K562 (cell line): ENCODE measurements around the gene ITPR1. TPM values are rescaled to one million over a fixed set of nuclear protein-coding genes. Genes with fewer than 3 reads are reported as not detected.

Source experiments
- CHD1 ChIP-seq: fragments of 200-600 bp; sonication (generic); IDR thresholded peaks from one replicate; pipeline ENCODE4 v1.6.1; 2012; ENCODE audit warnings: mild to moderate bottlenecking, moderate library complexity, low read length, inconsistent platforms
- FIP1L1 ChIP-seq: fragments of 200-400 bp; formaldehyde crosslinking; IDR thresholded peaks from 2 replicates; pipeline ENCODE4 v1.6.1; 2018; ENCODE audit warnings: mild to moderate bottlenecking, low read depth, low read length; ENCODE audit not compliant: poor library complexity, severe bottlenecking
- HIVEP1 ChIP-seq: fragments of 250-450 bp; sonication (Bioruptor Pico); IDR thresholded peaks from 2 replicates; pipeline ENCODE4 v1.4.0; 2020; ENCODE audit warnings: mild to moderate bottlenecking
- NR1H2 ChIP-seq: sonication (generic); formaldehyde crosslinking; IDR thresholded peaks from 2 replicates; pipeline ENCODE4 v1.4.0; 2020; ENCODE audit warnings: mild to moderate bottlenecking, missing genetic modification reagents
- NR2C1 ChIP-seq, 2 experiments: fragments of 450-650 bp; IDR thresholded peaks; 2 replicates each; pipeline ENCODE4 v1.6.1; 2017; ENCODE audit warnings: mild to moderate bottlenecking in 2 of 2, antibody characterized with exemption in 1 of 2, inconsistent platforms in 1 of 2, missing compliant biosample characterization in 1 of 2, missing genetic modification characterization in 1 of 2
- RBM15 ChIP-seq: fragments of 200-400 bp; formaldehyde crosslinking; IDR thresholded peaks from 2 replicates; pipeline ENCODE4 v1.6.1; 2018; ENCODE audit warnings: mild to moderate bottlenecking, low read length, moderate library complexity; ENCODE audit not compliant: insufficient read depth
- RCOR1 ChIP-seq, 2 experiments: IDR thresholded peaks; 2 replicates each; pipeline ENCODE4 v1.6.1; 2012; ENCODE audit warnings: low read depth in 2 of 2, low read length in 2 of 2, borderline replicate concordance in 1 of 2, improper control_type of control experiment in 1 of 2
- RFX7 ChIP-seq: fragments of 250-450 bp; sonication (Bioruptor Pico); IDR thresholded peaks from 2 replicates; pipeline ENCODE4 v1.5.1; 2021; ENCODE audit warnings: mild to moderate bottlenecking
- RNF219 ChIP-seq: fragments of 250-450 bp; sonication (Bioruptor Pico); IDR thresholded peaks from 2 replicates; pipeline ENCODE4 v1.5.0; 2022; ENCODE audit warnings: mild to moderate bottlenecking
- ZNF146 ChIP-seq: IDR thresholded peaks from one replicate; pipeline ENCODE4 v1.6.1; 2018; ENCODE audit warnings: missing compliant biosample characterization; ENCODE audit not compliant: unreplicated experiment
- polyA plus RNA-seq, 8 experiments: library from polyadenylated mRNA; depleted of rRNA in 4 of 8; stranded (reverse) in 5 of 8; unstranded in 3 of 8; fragments of >200 nt; fragmentation: Nextera tagmentation in 2 of 8; fragmentation: Illumina TruSeq in 1 of 8; extraction: Ambion mirVana in 2 of 8; extraction: Trizol in 1 of 8; gene quantifications; 2 replicates each; pipeline versions ENCODE4 v1.2.1 to v1.2.3, GENCODE V29; 2011 to 2014; ENCODE audit warnings: inconsistent platforms in 1 of 8, missing spikeins in 1 of 8
- total RNA-seq, 7 experiments: library from RNA; depleted of rRNA in 6 of 7; stranded (reverse); fragments of >200 nt in 6 of 7; fragmentation: Illumina TruSeq in 2 of 7; extraction: Trizol in 2 of 7; gene quantifications; 2 replicates each; pipeline versions ENCODE4 v1.2.1 to v1.2.3, GENCODE V29; 2011 to 2021; ENCODE audit warnings: low replicate concordance in 1 of 7
- TF ChIP-seq, protein P1 (sequence below): fragments of 450-650 bp; formaldehyde crosslinking; IDR thresholded peaks from 2 replicates; pipeline ENCODE4 v1.4.0; 2020; ENCODE audit warnings: mild to moderate bottlenecking, moderate library complexity
- TF ChIP-seq, protein P2 (sequence below): sonication (generic); formaldehyde crosslinking; IDR thresholded peaks from 2 replicates; pipeline ENCODE4 v1.8.0; 2022; ENCODE audit warnings: missing genetic modification reagents, mild to moderate bottlenecking, borderline replicate concordance
- TF ChIP-seq, protein P3 (sequence below): fragments of 450-650 bp; IDR thresholded peaks from 2 replicates; pipeline ENCODE4 v1.6.1; 2016; ENCODE audit warnings: low read depth

The ITPR1 gene
- total and polyA plus RNA-seq, 9 of the 15 experiments (the other 6 are each of a cell fraction or from before 2014, with no cell fraction given) = 22.4 to 40.0 (median 27.4) TPM

DNA sequence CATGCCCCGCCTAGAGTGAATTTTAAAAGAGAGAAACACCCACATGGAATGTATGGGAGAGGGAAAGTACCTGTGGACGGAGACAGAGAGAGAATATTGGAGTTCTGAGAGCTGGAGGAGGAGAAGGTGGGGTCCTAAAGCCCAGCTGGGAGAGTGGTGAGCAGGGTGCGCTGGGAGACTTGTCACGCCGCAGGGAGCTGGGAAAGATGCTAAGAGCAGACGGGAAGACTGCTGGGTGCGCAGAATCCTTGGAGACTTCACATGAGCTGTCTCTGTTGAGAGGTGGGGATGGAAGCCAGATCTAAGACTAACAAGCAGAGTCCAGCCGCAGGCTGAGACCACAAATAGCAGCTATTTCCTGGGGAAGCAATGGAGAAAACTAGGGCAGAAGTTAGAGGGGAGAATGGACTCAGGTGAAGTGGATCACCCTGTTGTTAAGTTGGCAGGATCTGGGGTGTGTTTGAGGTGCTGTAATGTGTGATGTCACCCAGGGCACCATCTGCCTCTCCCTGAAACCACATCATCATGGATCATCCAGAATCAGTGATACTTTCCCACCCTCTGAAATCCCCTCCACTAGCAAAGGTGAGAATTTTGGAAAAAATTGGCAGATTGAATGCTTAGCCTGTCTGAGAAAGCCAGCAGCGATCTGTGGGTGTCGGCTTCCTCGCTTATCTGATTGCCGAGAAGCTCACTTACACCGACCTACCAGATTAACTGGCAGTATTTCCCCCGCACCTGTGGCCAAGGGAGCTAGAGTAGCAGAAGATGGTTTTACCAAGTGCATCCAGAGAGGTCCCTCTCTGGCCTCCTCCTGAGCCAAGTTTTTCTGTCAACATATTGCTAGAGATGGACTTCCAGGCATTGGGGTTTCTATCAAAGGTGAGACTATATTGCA is 311.3 kb downstream of the ITPR1 start (continued):
- TF ChIP-seq RCOR1 (IDR thresholded peaks at IDR 0.05; ENCODE audit: borderline replicate concordance in 1 of 2, low read depth in 2 of 2, low read length in 2 of 2) = peak in 1 of 2 experiments; percentile 43; a peak in 1 of 4 replicates
- TF ChIP-seq NR1H2 (CRISPR knock-in tag) = no peak
- TF ChIP-seq, protein P1, sequence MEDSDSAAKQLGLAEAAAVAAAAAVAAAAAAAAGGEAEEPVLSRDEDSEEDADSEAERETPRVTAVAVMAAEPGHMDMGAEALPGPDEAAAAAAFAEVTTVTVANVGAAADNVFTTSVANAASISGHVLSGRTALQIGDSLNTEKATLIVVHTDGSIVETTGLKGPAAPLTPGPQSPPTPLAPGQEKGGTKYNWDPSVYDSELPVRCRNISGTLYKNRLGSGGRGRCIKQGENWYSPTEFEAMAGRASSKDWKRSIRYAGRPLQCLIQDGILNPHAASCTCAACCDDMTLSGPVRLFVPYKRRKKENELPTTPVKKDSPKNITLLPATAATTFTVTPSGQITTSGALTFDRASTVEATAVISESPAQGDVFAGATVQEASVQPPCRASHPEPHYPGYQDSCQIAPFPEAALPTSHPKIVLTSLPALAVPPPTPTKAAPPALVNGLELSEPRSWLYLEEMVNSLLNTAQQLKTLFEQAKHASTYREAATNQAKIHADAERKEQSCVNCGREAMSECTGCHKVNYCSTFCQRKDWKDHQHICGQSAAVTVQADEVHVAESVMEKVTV (CRISPR knock-in tag) = 0 out of 2 replicates have a peak, but pooled peaks have one; percentile 17
- TF ChIP-seq RBM15 = no peak
- TF ChIP-seq CHD1 = no peak
- TF ChIP-seq, protein P2, sequence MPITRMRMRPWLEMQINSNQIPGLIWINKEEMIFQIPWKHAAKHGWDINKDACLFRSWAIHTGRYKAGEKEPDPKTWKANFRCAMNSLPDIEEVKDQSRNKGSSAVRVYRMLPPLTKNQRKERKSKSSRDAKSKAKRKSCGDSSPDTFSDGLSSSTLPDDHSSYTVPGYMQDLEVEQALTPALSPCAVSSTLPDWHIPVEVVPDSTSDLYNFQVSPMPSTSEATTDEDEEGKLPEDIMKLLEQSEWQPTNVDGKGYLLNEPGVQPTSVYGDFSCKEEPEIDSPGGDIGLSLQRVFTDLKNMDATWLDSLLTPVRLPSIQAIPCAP (CRISPR knock-in tag) = no peak
- TF ChIP-seq FIP1L1 = no peak
- TF ChIP-seq HIVEP1 (CRISPR knock-in tag) = no peak
- TF ChIP-seq RFX7 (CRISPR knock-in tag) = no peak
- no peak for TF ChIP-seq ZNF146 (CRISPR knock-in tag)
- TF ChIP-seq RNF219 = no peak
- TF ChIP-seq, protein P3, sequence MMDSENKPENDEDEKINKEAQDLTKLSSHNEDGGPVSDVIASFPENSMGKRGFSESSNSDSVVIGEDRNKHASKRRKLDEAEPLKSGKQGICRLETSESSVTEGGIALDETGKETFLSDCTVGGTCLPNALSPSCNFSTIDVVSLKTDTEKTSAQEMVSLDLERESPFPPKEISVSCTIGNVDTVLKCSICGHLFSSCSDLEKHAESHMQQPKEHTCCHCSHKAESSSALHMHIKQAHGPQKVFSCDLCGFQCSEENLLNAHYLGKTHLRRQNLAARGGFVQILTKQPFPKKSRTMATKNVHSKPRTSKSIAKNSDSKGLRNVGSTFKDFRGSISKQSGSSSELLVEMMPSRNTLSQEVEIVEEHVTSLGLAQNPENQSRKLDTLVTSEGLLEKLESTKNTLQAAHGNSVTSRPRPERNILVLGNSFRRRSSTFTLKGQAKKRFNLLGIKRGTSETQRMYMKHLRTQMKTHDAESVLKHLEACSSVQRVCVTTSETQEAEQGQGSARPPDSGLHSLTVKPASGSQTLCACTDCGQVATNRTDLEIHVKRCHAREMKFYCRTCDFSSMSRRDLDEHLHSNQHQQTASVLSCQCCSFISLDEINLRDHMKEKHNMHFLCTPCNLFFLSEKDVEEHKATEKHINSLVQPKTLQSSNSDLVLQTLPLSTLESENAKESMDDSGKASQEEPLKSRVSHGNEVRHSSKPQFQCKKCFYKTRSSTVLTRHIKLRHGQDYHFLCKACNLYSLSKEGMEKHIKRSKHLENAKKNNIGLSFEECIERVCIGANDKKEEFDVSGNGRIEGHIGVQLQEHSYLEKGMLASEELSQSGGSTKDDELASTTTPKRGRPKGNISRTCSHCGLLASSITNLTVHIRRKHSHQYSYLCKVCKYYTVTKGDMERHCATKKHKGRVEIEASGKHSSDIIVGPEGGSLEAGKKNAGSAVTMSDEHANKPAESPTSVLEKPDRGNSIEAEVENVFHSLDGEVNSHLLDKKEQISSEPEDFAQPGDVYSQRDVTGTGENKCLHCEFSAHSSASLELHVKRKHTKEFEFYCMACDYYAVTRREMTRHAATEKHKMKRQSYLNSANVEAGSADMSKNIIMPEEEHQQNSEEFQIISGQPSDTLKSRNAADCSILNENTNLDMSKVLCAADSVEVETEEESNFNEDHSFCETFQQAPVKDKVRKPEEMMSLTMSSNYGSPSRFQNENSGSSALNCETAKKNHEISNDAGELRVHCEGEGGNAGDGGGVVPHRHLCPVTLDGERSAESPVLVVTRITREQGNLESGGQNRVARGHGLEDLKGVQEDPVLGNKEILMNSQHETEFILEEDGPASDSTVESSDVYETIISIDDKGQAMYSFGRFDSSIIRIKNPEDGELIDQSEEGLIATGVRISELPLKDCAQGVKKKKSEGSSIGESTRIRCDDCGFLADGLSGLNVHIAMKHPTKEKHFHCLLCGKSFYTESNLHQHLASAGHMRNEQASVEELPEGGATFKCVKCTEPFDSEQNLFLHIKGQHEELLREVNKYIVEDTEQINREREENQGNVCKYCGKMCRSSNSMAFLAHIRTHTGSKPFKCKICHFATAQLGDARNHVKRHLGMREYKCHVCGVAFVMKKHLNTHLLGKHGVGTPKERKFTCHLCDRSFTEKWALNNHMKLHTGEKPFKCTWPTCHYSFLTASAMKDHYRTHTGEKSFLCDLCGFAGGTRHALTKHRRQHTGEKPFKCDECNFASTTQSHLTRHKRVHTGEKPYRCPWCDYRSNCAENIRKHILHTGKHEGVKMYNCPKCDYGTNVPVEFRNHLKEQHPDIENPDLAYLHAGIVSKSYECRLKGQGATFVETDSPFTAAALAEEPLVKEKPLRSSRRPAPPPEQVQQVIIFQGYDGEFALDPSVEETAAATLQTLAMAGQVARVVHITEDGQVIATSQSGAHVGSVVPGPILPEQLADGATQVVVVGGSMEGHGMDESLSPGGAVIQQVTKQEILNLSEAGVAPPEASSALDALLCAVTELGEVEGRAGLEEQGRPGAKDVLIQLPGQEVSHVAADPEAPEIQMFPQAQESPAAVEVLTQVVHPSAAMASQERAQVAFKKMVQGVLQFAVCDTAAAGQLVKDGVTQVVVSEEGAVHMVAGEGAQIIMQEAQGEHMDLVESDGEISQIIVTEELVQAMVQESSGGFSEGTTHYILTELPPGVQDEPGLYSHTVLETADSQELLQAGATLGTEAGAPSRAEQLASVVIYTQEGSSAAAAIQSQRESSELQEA = no peak
- TF ChIP-seq NR2C1 (IDR thresholded peaks at IDR 0.05) = no peak
- TF ChIP-seq NR2C1 (tag; IDR thresholded peaks at IDR 0.05) = no peak
